Lung microvascular endothelial cell (primary cell): Measurements from ENCODE around the gene PIGM. TPM values are rescaled to one million over a fixed set of nuclear protein-coding genes. Genes with fewer than 3 reads are reported as not detected.

Experiments
- DNase-seq, 2 donors: peaks; one replicate each; pipeline versions ENCODE4 v3.0.0 to v3.0.0-alpha.2; 2010; ENCODE audit warnings: low read depth in 2 of 2
- total RNA-seq: library from RNA; depleted of rRNA; stranded (reverse); fragments of >200 nt; gene quantifications from 2 replicates; pipeline ENCODE4 v1.2.1, GENCODE V29; 2014

Gene PIGM
- total RNA-seq, 1 donor from 2014 or later, result 3.4 TPM

DNA sequence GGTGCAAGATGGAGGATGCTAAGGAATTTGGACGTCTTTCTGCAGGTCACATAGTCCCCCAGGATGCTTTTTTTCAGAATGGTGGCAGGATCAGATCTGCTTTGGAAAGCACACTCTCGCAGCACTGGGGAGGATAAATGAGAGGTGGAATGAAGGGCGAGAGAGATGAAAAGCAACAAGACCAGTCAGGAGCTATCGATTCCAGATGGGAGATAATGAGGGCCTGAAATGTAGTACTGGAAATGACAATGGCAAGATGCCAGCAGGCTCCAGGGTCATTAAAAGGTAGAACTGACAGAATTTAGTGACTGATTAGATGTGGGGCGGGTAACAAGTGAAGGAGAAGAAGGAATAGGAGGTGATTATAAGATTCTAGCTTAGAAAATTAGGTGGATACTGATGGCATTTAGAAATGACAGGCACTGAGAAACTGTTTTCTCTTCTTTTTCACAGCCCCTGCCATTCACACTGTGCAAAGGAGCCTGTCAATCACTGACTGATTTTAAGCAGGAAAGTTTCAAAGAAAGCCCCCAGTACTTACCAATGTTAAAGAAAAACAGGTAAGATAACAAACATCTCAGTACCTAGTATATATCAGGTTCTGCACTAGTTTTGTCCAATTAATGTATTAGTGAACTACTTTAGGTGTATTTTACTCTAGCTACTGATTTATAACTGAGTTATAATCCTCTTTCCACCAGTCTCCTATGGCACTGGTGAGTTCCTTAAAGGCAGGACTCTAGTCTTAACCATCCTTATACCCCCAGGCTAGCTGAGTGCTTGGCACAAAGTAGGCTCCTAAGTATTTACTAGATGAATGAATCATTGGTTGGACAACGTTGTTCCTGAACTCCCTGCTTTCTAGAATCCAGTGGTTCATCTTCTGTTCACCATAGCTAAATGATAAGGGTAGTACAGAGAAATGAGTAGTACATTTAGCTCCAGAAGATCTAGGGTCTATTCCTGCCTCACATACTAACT, 9.2 kb downstream of the PIGM start:
- DNase-seq, result no peak

DNA sequence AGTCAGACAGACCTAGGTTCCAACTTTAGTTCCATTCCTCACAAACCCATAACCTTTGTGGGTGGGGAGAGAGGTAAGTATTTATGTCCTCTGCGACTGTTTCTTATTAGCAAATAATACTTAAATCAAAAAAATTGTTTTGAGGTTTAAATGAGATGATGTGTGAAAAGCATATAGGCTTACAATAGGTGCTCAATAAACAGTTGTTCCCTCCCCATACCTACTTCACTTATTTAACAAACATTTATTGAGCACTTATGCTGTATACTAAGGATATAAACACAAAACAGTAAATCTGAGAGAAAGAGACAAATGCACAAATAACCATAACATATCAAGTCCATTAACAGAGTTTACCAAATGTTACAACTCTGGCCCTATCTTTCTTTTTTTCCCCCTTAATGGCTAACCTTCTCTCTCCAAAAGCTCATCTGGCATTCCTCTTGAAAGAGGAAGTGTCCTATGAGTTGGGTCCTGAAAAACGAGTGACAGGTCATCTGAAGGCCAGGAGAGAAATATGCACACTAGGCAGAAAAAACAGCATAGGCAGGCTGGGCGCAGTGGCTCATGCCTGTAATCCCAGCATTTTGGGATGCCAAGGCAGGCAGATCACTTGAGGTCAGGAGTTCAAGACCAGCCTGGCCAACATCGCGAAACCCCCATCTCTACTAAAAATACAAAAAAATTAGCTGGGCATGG, 10.3 kb downstream of the PIGM start:
- no peak for DNase-seq

DNA sequence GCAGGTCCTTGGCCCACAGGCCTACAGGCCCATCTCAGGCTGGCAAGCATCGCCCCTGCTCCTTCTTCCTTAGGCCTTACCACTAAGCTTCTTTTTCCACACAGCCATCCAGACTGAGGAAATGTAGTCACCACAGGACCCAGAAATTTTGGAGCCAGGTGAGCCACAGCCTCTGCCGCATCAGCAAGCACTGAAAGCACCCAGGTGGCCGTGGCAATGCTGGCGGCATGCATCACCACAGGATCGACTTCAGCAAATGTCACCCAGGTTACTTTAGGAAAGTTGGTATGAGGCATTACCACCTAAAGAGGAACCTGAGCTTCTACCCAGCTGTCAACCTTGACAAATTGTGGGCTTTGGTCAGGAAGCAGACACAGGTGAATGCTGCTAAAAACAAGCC, 11.6 kb downstream of the PIGM start:
- no peak for DNase-seq

DNA sequence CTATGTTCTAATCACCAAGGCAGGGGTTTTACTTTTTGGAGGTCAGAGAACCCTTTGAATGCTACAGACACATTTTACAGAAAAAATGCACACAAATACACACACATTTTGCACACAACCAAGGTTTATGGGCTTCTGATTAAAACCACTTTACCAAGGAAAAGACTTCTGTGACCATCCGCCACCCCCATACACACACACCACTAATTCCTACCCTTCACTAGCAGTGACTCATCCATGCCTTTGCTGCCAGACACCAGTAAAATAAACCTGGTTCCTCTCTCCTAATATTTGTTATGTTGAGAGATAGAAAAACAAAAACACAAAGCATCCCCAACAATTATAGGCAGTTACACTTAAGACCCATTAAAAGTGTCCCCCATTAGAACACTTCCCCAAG, 12.9 kb downstream of the PIGM start:
- no peak for DNase-seq

DNA sequence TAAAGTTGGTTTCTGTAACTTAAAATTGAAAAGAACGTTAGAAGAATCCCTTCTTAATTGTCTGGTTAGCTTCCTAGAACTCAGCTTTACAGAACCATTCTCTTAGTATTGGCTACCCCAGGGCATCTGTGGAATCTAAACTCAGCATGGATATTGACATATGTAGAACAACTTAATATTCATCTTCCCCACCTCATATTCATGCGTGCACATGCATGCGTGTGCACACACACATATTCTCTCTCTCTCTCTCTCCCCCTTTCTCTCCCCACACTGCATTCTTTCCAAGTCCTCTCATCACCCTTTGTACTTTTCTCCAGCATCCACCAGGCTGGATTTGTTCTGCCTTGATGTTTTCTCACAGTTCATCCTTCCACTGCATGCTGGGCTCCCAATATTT, 13.4 kb downstream of the PIGM start:
- DNase-seq, result no peak

GRCh38 chr1:160017592-160017991, 14.2 kb downstream of the PIGM start:
- no peak for DNase-seq

- no peak for DNase-seq
These were observed 20.0 kb downstream of the PIGM start for GRCh38 chr1:160011781-160012180.

- DNase-seq, result no peak
These were observed 22.0 kb downstream of the PIGM start for GRCh38 chr1:160009801-160010200.

GRCh38 chr1:160009081-160009480, 22.7 kb downstream of the PIGM start:
- DNase-seq, result no peak

DNA sequence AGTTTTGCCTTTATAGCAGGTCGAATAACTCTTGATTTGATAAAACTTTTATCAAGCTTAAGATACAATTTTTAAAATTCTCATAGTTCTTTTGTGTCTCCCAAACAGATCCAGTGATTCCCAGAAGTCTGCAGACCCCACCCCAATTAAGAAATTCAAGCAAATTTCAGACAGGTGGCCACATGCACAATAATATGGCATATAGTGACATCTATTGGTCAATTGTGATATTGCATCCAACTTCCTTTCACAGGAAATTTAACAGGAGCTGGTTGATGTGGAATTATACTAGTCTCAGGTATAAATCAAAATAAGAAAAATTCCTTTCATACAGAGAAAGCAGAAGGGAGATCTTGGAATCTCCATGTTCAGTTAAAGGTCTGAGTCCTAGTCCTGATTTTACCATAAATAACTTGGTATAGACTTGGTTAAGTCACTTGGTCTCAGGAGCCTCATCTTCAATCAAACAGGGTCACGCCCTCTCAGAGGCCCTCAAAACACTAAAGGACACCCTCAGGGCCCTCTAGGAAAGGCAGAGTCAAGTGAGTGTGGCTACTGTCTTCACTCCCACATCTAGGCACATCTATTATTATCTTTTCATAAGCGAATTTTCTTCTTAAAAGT, 24.1 kb downstream of the PIGM start:
- DNase-seq, result peak; percentile 43 to 57

- peak; percentile 67 to 72 for DNase-seq
These were observed 25.4 kb downstream of the PIGM start for GRCh38 chr1:160006312-160006940.

DNA sequence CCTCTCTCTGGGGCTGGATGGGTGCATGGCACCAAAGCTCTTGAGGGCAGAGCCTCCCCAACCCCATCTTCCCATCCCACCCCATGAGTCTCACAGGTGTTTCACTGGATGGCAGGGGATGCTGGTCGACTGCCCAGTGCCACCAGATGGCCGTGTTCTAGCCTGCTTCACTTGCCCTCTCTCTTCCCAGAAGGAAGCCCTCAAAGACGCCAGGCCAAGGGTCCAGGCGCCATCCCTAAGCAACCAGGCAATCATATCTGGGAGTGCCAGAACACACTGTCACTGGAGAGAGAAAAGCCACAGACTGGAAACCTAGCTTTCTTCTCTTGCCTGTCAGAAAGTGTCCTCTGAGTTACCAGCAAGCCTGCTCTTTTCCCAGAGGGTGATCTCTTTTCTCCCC, 26.7 kb downstream of the PIGM start:
- DNase-seq, result no peak

- no peak for DNase-seq
These were observed 27.4 kb downstream of the PIGM start for GRCh38 chr1:160004425-160004824.

- no peak for DNase-seq
These were observed 27.8 kb downstream of the PIGM start for GRCh38 chr1:160004001-160004400.

- DNase-seq, result no peak
These were observed 30.4 kb downstream of the PIGM start for GRCh38 chr1:160001440-160001839.

DNA sequence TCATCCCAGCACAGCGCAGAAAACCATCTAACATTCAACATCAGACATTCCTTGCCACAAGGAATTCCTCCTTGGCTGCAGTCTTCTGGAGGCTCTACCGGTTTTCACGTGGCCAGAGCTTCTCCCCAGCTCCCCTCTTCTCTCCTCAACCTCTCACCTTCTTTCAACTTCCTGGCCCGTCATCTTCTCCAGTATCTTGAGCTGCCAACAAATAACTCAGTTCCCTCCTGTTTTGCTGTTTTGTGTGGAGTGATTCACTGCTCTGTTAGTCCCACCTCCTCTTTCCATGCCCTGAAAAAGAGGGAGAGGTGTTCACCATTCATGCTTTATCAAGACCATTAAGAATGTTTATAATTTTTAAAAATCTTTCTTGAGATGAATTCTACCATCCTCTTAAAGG, 32.6 kb downstream of the PIGM start:
- DNase-seq, result no peak

DNA sequence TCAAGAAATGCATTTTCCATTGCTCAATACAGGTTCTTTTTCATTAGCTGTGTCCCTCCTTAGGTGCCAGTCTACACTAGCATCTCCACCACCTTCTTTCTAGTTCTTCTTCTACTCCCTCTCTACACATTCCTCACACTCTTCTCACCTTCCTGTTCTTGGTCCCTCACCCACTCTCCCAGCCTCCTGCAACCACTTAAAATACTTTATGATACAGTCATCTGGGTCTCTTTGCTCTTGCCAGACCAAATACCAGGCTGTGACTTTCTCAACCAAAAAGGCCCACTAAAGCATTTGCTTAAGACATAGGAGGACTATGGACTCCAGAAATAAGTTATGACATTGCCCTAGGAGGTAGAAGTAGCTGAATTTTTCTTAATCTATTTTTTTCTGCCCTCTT, 35.1 kb downstream of the PIGM start:
- DNase-seq, result no peak

DNA sequence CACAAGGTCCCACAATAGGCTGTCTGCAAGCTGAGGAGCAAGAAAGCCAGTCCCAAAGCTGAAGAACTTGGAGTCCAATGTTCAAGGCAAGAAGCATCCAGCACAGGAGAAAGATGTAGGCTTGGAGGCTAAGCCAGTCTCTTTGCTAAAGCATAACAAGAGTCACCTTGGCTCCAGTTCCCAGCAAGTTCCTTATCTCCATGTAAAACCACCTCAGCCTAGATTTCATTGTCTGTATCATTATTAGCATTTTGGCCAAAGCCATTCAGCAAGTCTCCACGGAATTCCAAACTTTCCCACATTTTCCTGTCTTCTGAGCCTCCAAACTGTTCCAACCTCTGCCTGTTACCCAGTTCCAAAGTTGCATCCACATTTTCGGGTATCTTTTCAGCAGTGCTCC, 36.9 kb downstream of the PIGM start:
- DNase-seq, result no peak

GRCh38 chr1:159993911-159994310, 37.9 kb downstream of the PIGM start:
- no peak for DNase-seq

DNA sequence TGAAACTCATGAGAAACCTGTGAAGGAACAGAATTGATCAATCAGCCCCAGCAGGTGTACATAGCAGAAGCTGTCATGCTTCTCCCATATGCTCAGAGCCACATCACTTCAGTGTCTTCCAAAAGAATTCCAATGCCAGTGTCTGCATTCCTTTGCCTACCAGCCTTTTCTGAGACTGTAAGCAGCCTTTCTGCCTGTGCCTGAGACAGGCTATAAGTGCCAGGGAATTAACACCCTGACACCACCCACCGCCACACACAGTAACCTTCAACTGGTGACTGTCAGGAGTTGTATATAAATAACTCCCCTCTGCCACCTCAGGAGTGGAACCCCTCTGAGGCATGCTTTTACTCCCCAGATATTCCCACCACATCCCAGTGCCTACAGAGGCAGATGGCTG, 39.6 kb downstream of the PIGM start:
- DNase-seq, result no peak

- DNase-seq, result peak; percentile 40 to 58
These were observed 40.3 kb downstream of the PIGM start for GRCh38 chr1:159991513-159991912.

DNA sequence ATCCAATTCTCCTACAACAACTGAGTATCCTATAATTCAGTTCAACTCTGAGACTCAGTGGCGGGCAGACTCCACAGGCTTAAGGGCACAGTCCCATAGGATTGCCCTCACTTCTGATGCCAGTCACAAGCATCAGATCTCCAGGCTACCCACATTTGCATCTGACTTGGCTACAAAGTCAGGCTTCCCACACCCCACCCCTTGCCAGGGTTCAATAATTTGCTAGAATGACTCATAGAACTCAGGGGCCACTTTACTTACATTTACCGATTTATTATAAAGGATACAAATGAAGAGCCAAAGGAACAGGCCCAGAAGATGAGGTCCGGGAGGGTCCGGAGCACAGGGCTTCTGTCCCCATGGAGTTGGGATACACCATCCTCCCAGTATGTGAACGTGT, 41.8 kb downstream of the PIGM start:
- no peak for DNase-seq
